GM18909 (cell line): ENCODE measurements around the gene BCAR1.
"Not testable (repeated sequence)": the region's sequence is repeated elsewhere in the genome, so short reads cannot be mapped to it uniquely, and the experiment has no call there.

ENCODE experiments used
- ATAC-seq: cut with Tn5 transposase; IDR thresholded peaks from one replicate; pipeline ENCODE4 v1.9.1; 2021; ENCODE audit warnings: mild to moderate bottlenecking; ENCODE audit not compliant: unreplicated experiment, poor library complexity

BCAR1 gene

DNA sequence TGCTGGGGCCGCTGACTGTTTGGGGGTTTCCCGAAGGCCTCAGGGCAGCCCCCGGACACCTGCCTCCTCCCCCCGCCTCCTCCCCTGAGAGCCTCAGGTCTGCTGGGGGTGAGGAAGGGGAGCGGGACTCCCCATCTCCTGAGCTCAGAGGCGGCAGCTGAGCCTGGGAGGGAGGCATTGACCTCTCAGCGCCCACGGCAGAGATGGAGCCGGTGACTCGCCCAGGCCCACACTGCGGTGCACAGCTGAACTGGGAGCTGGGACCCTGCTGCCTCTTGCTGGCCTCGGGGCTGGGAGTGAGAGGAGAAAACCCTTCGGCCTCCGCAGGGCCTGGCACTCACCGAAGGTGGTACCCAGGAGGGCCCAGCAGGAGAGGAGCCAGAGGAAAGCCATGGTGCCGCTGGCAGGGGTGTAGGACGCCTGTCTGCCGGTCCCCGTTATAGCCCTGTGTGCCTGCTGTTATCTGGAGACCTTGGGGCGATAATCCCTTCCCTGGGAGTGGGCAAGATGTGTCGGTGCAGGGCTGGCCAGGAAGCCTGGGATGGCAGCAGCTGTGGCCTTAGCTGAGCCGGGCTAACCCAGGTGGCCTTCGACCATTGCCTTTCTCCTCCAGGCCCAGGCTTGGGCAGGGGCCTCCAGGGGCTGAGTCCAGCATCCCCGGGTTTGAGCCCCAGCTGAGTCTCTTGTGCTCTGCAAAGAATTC, 44.5 kb downstream of the BCAR1 start, which contains the start of gene CTRB2:
Gene CTRB2 (minus strand): TSS at position 413 of the 703 bp plus-strand sequence. CDS start 20 bp downstream, at position 393.
- ATAC-seq = no peak

DNA sequence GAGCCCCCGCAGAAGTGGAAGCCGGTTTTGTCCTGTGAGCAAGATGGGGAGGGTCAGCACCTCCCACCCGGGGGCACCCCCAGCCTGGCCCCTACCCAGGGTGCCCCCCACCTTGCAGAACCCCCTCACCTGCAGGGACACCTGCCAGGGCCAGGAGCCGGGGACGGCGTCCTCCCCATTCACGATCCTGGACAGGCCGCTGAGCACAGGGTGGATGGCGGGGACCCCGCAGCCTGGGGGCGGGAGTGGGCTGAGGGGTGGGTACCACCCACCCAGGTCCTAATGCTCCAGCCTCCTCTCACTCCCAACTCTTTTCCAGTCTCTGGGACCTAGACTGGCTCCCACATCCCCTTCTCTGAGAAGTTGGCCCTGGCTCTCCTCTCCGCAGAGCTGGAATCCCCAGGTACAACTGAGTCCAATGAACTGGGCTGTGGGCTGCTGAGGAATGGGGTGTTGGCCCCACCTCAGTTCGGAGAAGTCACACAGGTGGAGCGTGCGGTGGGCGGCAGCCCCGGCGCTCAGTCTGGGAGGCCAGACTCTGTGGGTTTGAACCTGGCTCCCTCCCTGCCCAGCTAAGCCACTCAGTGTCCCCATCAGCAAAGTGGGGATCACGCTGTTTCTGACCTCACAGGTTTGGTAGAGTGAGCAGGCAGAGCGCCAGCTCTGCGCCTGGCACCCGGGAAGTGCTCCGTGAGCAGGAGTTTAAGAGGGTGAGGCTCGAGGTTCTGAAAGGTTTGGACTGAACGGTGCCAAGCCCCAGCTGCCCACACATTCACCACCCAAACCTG, 45.3 kb downstream of the BCAR1 start:
- not testable (repeated sequence) for ATAC-seq

DNA sequence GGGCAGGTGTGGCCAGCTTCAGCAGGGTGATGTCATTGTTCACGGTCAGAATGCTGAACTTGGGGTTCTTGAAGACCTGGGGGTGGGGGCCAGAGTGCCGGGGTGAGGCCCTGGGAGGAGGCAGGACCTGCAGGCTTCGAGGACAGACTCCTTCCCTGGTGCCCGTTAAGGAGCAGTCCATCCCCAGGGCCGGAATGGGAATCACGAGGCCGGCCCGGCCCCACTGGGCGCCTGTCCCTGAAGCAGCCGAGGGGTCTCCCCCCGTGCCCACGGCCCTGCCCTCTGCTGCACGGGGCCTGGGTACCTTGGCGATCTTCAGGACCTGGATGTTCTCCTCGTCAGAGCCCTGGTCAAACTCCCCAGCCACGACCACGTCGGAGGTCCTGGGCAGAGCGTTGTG, 46.0 kb downstream of the BCAR1 start:
- ATAC-seq = not testable (repeated sequence)

DNA sequence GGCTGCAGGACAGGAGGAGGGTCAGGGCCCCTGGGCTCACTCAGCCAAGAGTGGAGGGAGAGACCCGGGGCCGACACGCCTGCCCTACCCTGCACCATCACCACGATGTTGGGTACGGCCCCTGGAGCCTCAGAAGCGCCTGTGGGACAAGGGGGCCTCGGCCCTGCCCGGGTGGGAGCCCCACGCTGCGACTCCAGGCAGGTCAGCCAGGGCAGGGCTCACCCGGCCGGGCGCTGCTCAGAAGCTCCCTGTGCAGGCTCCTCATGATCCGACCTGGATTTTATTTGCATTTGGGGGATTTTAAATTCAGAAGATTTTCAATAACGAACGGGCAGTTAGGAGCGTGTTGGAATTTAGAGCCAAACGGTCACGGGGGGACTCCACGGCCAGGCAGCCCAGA, 46.5 kb downstream of the BCAR1 start:
- ATAC-seq = not testable (repeated sequence)

DNA sequence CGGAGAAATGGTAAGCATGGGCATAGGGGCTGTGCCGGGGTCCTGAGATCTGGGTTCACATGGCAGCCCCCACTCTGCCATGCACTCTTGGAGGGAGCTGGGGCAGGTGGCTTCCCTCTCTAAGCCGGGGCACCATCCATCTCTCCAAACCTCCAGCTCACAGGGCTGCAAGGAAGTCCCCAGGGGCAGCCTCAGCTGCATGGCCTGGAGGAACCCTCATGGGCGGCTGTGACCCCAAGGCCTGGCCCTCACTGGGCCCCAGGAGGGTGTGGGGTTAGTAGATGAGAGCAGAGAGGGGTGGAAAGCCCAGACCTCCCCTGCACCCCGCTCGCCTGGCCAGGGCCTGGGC, 47.0 kb downstream of the BCAR1 start:
- ATAC-seq = no peak

DNA sequence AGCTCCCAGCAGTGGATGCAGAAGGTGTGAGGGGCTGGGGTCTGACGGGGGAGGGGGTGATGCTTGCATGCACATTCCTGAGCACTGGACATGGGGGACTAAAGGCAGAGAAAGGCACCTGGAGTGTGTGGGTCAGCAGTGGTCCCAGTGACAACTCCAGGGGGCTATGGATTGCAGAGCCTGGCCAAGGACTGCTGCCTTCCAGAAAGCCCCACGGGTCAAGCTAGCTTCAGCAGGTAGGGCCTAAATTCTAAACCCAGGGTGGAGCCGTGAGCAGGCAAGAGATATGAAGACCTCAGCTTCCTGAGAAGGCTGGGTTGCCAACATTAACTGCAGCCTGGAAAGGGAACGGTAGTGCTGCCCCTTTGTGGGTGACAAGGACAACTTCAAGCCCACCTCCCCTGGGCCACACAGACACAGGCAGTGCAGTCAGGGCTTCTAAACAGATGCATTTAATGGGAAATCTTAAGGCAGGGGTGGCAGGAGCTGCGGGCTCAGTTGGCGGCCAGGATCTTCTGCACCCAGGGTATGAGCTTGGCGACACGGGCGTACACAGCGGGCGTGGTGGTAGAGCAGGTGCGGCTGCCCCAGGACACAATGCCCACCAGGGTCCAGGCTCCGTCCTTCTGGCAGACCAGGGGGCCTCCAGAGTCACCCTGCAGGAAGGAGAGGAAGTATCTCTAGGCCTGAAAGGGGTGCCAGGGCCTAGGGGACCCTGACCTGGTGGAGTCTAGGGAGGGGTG, 47.6 kb downstream of the BCAR1 start:
- no peak for ATAC-seq

DNA sequence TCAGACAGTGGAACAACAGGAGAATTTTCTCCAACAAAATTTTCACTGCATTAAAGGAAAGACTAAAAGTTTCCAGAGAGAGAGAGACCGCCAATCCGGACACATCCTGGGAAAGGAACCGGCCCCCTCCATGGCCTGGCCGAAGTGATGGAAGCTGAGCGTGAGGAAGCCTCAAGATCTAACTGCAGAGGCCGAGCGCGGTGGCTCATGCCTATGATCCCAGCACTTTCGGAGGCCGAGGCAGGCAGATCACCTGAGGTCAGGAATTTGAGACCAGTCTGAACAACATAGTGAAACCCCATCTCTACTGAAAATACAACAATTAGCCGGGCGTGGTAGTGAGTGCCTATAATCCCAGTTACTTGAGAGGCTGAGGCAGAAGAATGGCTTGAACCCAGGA, 48.3 kb downstream of the BCAR1 start:
- ATAC-seq = no peak

DNA sequence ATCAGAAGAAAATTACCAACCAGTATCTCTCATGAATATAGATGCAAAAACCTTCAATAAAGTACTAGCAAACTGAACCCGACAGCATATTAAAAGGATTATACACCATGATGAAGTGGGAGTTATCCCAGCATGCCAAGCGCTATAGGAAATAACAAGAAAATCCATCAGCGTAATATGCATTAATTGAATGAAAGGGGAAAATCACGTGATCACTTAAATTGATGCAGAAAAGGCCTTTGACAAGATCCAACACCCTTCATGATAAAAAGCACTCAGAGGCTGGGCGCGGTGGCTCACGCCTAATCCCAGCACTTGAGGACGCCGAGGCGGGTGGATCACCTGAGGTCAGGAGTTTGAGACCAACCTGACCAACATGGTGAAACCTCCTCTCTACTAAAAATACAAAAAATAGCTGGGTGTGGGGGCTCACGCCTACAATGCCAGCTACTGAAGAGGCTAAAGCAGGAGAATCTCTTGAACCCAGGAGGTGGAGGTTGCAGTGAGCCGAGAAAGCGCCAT, 49.3 kb downstream of the BCAR1 start:
- no peak for ATAC-seq

DNA sequence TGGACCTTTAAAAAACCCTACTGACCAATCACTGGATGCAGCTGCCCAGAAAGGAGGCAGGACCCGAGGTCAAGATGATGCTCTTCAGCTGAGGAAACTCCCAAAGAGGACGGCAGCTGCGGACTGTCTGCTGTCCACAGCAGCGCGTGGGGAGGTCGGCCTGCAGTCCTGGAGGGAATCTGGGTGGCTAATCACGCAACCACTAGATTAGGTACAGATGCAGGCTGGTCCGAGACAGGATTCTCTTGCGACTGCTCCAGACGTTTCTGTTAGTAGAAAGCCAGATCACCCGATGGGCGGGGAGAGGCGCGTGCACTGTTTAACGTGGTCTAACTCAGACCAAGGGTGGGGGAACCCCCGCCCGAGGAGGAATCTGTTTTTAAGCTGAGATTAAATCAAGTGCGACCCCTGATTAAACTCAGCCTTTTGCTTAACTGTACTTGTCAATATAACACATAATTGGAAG, 53.3 kb downstream of the BCAR1 start:
- no peak for ATAC-seq

DNA sequence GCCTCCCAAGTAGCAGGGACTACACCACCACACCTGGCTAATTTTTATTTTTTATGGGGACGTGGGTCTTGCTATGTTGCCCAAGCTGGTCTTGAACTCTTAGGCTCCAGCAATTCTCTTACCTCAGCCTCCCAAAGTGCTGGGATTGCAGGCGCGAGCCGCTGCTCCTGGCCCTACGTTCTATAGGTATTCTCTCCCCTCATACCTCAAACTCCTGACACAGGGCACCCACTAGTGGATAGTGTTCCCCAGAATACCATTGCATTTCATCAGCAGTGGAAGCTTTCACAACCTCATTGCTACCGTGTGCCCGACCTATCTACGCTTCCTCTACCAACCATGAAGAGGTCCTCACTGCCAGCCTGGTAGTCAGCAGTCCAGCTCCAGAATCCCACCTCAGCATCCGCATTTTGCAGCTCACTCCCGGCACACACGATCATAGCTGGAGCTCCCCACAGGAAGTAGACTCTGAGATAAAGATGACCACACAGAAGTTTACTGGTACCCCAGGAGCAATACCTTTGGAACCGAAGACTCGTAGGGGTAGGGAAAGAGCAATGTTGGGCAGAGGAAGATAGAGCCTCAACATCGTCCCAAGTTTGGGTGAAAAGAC, 53.8 kb downstream of the BCAR1 start:
- no peak for ATAC-seq

DNA sequence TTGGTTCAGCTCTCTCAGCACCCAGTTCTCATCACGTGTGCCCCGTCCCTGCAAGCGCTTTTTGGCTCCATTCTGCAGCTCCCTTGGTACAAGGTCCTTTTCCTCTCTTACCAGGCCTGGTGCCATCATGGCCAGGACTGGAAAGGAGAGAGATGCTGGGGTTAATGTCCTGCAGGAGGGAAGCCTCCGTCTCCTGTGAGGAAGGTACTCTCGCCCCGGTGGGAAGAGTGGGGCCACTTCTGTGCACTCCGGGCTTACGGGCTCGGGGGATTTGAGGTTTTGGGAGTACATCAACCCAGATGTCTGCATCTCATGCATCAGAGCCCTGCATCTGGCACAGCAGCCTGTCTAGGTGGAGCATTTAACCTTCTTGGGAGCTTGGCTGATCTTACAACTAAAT, 54.6 kb downstream of the BCAR1 start:
- no peak for ATAC-seq

DNA sequence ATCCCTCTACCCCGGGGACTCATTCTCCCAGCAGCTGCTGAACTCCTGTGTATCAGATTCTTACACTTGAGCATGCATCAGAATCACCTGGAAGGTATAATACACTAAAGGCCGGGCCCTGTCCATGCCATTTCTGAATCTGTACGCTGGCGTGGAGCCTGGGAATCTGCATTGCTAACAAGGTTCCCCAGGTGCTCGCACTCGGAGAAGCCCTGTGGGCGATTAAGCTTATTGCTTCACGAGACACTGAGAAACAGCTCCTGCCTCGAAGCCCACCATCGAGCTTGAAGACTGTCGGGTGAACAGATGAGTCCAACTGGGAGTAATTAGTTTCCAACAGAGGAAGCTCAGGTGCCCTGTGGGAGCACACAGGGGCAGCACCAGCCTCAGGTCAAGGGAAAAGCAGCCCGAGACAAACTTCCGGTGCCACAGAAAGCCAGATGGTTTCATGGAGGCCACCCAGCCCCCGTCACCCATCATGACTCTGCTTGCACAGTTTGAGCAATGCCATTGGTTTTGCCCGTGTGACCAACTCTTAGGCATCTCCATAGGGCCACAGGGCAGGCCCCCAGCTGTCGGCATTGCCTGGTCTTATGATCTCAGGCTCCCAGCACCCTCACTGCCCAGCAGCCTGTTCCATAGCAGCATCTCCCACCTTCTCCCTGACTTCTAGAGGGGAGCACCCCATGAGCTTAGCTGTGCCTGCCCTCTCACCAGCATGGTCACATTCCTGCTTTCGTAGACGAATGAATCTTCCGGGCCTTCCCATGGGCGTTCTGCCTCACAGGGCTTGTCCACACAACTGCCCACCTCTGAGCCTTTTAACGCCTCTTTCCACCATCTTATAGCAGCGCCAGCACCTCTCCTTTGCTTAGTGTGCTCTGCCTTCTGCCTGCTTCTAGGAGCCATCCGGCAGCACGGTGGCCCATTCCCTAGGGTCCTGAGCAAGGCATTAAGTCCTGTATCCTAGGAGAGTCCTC, 55.3 kb downstream of the BCAR1 start:
- ATAC-seq = no peak

DNA sequence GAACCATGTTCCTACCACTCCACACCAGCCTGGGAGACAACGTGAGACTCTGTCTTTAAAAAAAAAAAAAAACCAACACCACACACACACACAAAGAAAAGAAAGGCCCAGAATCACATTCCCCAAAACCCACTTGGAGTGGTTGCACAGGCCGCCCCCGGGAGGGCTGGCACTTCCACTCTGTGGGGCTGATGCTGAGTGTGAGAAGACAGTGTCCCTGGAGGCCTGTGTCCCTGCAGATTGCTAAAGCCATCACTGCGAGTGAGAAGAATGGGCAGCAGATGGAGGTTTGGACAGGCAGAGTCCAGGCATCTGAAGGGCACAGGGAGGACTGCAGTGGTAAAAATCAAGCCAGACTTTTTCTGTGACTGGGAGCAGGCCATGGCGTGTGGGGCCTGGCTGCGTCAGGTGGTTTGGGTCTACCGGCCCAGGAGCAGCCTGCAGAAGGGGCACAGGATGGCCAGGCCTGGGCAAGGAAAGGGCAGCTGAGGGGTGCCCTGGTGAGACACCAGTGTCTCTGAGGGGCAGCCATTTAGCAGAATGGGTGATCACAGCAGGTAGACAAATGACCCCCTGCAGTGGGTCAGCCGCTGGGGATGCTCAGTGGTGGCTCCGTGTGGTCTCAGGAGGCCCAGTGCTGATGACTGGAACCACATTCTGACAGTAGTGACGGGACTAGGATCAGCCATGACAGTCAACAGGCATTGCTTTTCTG, 57.5 kb downstream of the BCAR1 start:
- ATAC-seq = no peak

DNA sequence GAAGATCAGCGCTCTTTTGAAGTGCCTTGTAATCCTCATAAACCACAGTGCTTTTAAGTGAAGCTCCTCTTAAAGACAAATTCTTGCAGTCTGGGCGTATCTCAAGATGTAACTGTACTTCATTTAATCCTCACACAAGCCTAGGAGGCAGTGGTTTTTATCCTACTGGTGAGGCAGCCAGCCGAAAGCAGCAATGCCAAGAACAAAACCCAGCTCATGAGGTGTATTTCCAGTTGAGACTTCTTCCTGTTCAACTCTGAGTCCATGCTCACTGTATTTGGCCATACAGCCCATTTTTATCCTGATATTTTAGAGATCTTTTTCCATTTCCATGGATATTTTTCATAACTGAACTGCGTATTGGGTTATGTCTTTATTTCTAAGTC, 58.2 kb downstream of the BCAR1 start:
- ATAC-seq = no peak

DNA sequence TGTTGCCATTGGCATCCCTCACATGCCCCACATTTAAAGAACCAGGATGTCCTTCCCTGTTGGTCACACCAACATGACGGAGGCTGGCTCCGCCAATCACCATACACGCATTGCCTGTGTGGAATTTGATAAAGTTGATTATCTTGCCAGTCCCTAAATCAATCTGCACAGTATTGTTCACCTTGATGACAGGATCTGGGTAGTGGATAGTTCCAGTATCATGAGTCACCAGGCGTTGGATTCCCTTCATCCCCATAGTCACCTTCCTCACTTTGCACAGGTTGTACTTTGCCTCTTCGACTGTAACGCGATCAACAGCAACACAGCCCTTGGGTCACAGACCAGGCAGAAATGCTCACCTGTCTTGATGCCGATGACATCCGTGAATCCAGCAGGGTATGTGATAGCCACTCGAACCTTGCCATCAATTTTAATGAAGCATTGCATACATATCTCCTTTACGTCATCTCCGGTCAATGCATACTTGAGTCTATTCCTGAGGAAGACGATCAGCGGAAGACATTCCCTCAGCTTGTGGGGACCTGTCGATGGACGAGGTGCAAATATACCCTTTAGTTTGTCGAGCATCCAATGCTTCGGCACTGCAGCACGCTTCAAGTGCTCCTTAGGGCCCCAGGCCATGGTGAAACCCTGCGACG, 58.7 kb downstream of the BCAR1 start:
- ATAC-seq = no peak

DNA sequence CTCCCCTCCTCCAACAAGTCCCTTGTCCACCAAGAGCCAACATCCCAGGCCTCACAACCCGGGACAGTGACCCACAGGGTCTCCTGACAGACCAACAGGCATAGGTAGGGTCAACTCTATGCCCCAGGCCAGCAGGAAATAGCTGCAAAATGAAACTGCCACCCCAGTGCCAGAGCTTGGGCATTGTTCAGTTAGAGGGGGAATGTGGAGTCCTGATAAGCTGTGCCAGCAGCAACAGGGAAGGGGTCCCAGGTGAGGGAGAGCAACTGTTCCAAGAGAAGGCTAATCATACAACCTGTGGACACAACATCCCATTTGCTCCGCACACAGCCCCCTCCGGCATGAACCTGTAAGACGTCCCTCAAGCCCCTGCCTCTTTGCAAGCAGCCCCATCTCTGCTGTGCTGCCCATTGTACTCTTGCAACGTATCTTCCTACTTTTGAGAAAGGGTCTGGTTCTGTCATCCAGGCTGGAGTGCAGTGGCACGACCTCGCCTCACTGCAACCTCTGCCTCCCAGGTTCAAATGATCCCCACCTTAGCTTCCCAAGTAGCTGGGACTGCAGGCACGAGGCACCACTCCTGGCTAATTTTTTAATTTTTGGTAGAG, 61.7 kb downstream of the BCAR1 start:
- ATAC-seq = no peak

DNA sequence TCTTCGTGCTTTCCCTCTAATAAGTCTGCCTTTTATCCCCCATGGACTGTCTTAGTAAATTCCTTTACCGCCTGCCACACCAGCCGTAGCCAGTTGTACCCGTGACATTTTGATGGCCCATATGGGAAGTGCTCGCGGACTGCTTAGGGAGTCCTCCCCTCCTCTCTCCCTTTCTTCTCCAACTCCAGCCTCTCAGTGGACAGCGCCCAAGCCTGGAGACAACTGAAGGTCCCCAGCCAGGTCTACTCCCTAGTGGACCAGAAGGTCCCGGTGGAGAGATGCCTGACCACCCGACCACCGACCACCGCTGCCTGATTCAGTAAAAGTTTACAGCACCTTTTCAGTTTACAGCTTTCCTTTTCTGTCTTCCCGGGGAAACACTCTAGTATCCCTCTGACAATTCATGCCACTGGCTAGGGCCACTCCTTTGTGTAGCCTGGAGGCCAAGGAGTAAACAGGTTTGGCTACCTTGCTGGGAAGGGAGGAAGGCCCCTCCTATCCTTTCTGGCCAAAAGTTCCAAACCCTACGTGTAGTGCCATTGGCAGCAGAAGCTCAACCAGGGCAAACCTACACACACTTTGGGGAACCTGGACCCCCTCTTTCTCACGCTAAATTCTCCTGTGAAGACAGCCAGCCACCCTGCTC, 62.5 kb downstream of the BCAR1 start:
- ATAC-seq = no peak
